ENCODE measurements around the gene CAMK1. TPM values are rescaled to one million over a fixed set of nuclear protein-coding genes. Genes with fewer than 3 reads are reported as not detected.

The CAMK1 gene
- total and polyA plus RNA-seq, 7 donors, result 14.0 to 57.8 (median 45.7) TPM

DNA sequence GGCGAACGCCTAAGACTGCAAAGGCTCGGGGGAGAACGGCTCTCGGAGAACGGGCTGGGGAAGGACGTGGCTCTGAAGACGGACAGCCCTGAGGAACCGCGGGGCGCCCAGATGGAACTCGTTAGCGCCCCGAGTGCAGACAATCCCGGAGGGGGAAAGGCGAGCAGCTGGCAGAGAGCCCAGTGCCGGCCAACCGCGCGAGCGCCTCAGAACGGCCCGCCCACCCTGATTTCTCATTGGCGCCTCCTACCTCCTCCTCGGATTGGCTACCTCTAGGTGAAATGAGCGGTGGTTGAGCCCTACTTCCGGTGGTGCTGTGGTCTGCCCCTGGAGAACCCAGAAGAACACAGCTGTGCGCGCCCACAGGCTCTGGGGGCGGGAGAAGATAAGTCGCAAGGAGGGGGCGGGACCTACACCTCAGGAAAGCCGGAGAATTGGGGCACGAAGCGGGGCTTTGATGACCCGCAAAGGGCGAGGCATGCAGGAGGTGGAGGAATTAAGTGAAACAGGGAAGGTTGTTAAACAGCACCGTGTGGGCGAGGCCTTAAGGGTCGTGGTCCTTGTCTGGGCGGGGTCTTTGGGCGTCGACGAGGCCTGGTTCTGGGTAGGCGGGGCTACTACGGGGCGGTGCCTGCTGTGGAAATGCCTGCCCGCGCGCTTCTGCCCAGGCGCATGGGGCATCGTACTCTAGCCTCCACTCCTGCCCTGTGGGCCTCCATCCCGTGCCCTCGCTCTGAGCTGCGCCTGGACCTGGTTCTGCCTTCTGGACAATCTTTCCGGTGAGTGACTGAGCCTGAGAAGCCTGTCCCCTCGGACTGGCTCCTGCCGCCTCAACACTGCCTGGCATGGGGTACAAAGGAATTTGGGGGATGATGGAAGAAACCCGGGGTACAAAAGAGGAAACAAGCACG is 19.8 kb downstream of the CAMK1 start, which contains the start of gene OGG1:
OGG1 (plus strand) TSS at position 308 of the 911 bp plus-strand sequence; CDS start at position 643, 335 bp downstream.
- H3K4me3 ChIP-seq, result peak within 1 kb of the TSS; percentile 57 to 71 (median 70)
- DNase-seq, result peak; percentile 99
- TF ChIP-seq, protein P1, sequence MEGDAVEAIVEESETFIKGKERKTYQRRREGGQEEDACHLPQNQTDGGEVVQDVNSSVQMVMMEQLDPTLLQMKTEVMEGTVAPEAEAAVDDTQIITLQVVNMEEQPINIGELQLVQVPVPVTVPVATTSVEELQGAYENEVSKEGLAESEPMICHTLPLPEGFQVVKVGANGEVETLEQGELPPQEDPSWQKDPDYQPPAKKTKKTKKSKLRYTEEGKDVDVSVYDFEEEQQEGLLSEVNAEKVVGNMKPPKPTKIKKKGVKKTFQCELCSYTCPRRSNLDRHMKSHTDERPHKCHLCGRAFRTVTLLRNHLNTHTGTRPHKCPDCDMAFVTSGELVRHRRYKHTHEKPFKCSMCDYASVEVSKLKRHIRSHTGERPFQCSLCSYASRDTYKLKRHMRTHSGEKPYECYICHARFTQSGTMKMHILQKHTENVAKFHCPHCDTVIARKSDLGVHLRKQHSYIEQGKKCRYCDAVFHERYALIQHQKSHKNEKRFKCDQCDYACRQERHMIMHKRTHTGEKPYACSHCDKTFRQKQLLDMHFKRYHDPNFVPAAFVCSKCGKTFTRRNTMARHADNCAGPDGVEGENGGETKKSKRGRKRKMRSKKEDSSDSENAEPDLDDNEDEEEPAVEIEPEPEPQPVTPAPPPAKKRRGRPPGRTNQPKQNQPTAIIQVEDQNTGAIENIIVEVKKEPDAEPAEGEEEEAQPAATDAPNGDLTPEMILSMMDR (IDR thresholded peaks at IDR 0.05), result peak in 1 of 4 experiments; percentile 22
- TF ChIP-seq POLR2AphosphoS5 (IDR thresholded peaks at IDR 0.05) (peak; percentile 63 to 90 (median 77)), POLR2A (IDR thresholded peaks at IDR 0.05) (peak in 1 of 2 donors; percentile 49), EP300 (IDR thresholded peaks at IDR 0.05) (no peak)
- no peaks in the 10 kb centered on the region for H3K27me3 ChIP-seq
- WGBS, 2 donors, result 0 to 1% methylated on average over 60 of the region's 60 CpGs
- intact Hi-C loops (cut with DNase I), result loop anchor here (1.0 to 2.0 kb wide), 3 partner anchors 19 to 43 kb away; partner anchors contain the start of genes ARPC4, BRPF1, CAMK1 and TADA3
- H3K9me3 ChIP-seq, result no peaks in the 10 kb centered on the region
- peak within 1 kb of the TSS; percentile 85 to 94 (median 92) for H3K27ac ChIP-seq
- H3K36me3 ChIP-seq, result peaks cover 31 to 72% (median 40%) of the 10 kb centered on the region in 4 donors
- peaks cover 0 to 35% (median 28%) of the 10 kb centered on the region in 4 donors for H3K4me1 ChIP-seq

- peaks cover 34 to 72% (median 43%) of the 10 kb centered on the region in 4 donors for H3K36me3 ChIP-seq
- peak; percentile 76 for DNase-seq
- H3K4me3 ChIP-seq, result peak overlapping the region; percentile 45 to 71 (median 70)
- intact Hi-C loops (cut with DNase I), result loop anchor here (1.0 to 2.0 kb wide), 2 partner anchors 18 to 44 kb away; partner anchors contain the start of genes ARPC4, BRPF1 and TADA3
- no peaks in the 10 kb centered on the region for H3K9me3 ChIP-seq
- TF ChIP-seq, protein P1 (IDR thresholded peaks at IDR 0.05), result no peak
- TF ChIP-seq POLR2AphosphoS5 (IDR thresholded peaks at IDR 0.05), result no peak
- no peak for TF ChIP-seq EP300 (IDR thresholded peaks at IDR 0.05)
- TF ChIP-seq POLR2A (IDR thresholded peaks at IDR 0.05), result no peak
- H3K27ac ChIP-seq, result peak overlapping the region; percentile 85 to 94 (median 92)
- 3 to 14% methylated on average over 19 of the region's 19 CpGs for WGBS, 2 donors
- H3K4me1 ChIP-seq, result peaks cover 0 to 35% (median 26%) of the 10 kb centered on the region in 4 donors
- no peaks in the 10 kb centered on the region for H3K27me3 ChIP-seq
Observed at GRCh38 chr3:9749296-9749644, 20.5 kb downstream of the CAMK1 start.

DNA sequence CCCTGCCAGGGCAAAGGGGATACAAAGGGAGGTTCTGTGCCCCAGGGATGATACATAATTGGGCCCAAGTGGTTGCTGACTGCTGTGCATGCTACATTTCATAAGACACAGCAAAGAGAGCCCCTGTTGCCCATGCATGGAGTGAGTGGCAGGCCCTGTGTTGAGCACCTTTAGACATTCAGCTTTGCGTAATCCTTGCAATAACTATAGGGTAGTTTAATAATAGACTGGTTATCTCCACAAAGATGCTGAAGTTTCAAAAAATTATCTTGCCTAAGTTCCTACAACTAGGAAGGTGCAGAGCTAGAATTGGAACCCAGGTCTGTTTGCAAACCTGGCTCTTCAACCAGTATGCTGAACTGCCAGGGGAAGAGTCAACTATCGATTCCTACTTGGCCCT is 21.7 kb downstream of the CAMK1 start:
- H3K4me3 ChIP-seq, result no peak overlapping the region
- peaks cover 46 to 73% (median 49%) of the 10 kb centered on the region in 4 donors for H3K36me3 ChIP-seq
- no peak for DNase-seq
- peak overlapping the region in 1 of 4 donors; percentile 94 for H3K27ac ChIP-seq
- no peaks in the 10 kb centered on the region for H3K9me3 ChIP-seq
- intact Hi-C loops (cut with DNase I), result loop anchor here (2.0 kb wide), 1 partner anchor 45 kb away; the partner anchor contains the start of genes ARPC4 and TADA3
- TF ChIP-seq EP300 (IDR thresholded peaks at IDR 0.05) (no peak), POLR2A (IDR thresholded peaks at IDR 0.05) (no peak), POLR2AphosphoS5 (IDR thresholded peaks at IDR 0.05) (no peak)
- TF ChIP-seq, protein P1 (IDR thresholded peaks at IDR 0.05), result no peak
- 98 to 99% methylated on average over 2 of the region's 2 CpGs for WGBS, 2 donors
- peaks cover 0 to 35% (median 25%) of the 10 kb centered on the region in 4 donors for H3K4me1 ChIP-seq
- H3K27me3 ChIP-seq, result no peaks in the 10 kb centered on the region

- peaks cover 54 to 73% (median 56%) of the 10 kb centered on the region in 4 donors for H3K36me3 ChIP-seq
- intact Hi-C loops (cut with DNase I), result no loop called here
- peaks cover 0 to 35% (median 25%) of the 10 kb centered on the region in 4 donors for H3K4me1 ChIP-seq
- 92 to 96% methylated on average over 8 of the region's 8 CpGs for WGBS, 2 donors
- DNase-seq, result no peak
- H3K27me3 ChIP-seq, result no peaks in the 10 kb centered on the region
- no peak overlapping the region for H3K4me3 ChIP-seq
- no peak for TF ChIP-seq POLR2AphosphoS5 (IDR thresholded peaks at IDR 0.05)
- no peaks in the 10 kb centered on the region for H3K9me3 ChIP-seq
- H3K27ac ChIP-seq, result no peak overlapping the region
Observed at GRCh38 chr3:9747267-9747666, 22.5 kb downstream of the CAMK1 start.

- Histone ChIP-seq H3K9me3 (no peaks in the 10 kb centered on the region), H3K36me3 (peaks cover 63 to 73% (median 64%) of the 10 kb centered on the region in 4 donors), H3K4me1 (peaks cover 0 to 28% (median 20%) of the 10 kb centered on the region in 4 donors), H3K4me3 (no peak overlapping the region), H3K27me3 (no peaks in the 10 kb centered on the region), H3K27ac (no peak overlapping the region)
- no peak for DNase-seq
- 76 to 86% methylated on average over 5 of the region's 5 CpGs for WGBS, 2 donors
- intact Hi-C loops (cut with DNase I), result no loop called here
- no peak for TF ChIP-seq POLR2A (IDR thresholded peaks at IDR 0.05)
- no peak for TF ChIP-seq POLR2AphosphoS5 (IDR thresholded peaks at IDR 0.05)
- TF ChIP-seq, protein P1 (IDR thresholded peaks at IDR 0.05), result no peak
Observed at GRCh38 chr3:9746330-9746729, 23.4 kb downstream of the CAMK1 start.
